Subcutaneous adipose tissue (tissue), 4 donors: ENCODE data around the gene GPR156. TPM values are rescaled to one million over a fixed set of nuclear protein-coding genes. Genes with fewer than 3 reads are reported as not detected.

Source experiments
- CTCF ChIP-seq: fragments of 450-650 bp; IDR thresholded peaks from one replicate; pipeline ENCODE4 v1.5.1; 2016; ENCODE audit warnings: low read depth, mild to moderate bottlenecking, control low read depth, antibody characterized with exemption, moderate library complexity
- total RNA-seq, 4 donors: library from RNA; depleted of rRNA; stranded (reverse); fragments of >200 nt; gene quantifications; one replicate each; pipeline ENCODE4 v1.1.0, GENCODE V29; 2016

GPR156 gene
- total RNA-seq, 4 donors from 2014 or later, result 0.44 to 1.4 (median 0.57) TPM; not detected in 1

- TF ChIP-seq CTCF, result no peak
Observed at GRCh38 chr3:120163026-120163425, 122.0 kb downstream of the GPR156 start.

GRCh38 chr3:120162400-120162799 lies 122.6 kb downstream of the GPR156 start:
- no peak for TF ChIP-seq CTCF

GRCh38 chr3:120161902-120162301 lies 123.1 kb downstream of the GPR156 start:
- TF ChIP-seq CTCF, result no peak

GRCh38 chr3:120160050-120160449 lies 125.0 kb downstream of the GPR156 start:
- TF ChIP-seq CTCF, result no peak

GRCh38 chr3:120157681-120158080 lies 127.3 kb downstream of the GPR156 start:
- TF ChIP-seq CTCF, result no peak

GRCh38 chr3:120157113-120157512 lies 127.9 kb downstream of the GPR156 start:
- TF ChIP-seq CTCF, result no peak

- no peak for TF ChIP-seq CTCF
Observed at GRCh38 chr3:120156699-120157098, 128.3 kb downstream of the GPR156 start.
